HG02938 (cell line): ENCODE results near the gene ADAM10.

Experiments
- ATAC-seq: cut with Tn5 transposase; IDR thresholded peaks from one replicate; pipeline ENCODE4 v1.9.1; 2021; ENCODE audit warnings: mild to moderate bottlenecking, moderate library complexity; ENCODE audit not compliant: unreplicated experiment

The ADAM10 gene

DNA sequence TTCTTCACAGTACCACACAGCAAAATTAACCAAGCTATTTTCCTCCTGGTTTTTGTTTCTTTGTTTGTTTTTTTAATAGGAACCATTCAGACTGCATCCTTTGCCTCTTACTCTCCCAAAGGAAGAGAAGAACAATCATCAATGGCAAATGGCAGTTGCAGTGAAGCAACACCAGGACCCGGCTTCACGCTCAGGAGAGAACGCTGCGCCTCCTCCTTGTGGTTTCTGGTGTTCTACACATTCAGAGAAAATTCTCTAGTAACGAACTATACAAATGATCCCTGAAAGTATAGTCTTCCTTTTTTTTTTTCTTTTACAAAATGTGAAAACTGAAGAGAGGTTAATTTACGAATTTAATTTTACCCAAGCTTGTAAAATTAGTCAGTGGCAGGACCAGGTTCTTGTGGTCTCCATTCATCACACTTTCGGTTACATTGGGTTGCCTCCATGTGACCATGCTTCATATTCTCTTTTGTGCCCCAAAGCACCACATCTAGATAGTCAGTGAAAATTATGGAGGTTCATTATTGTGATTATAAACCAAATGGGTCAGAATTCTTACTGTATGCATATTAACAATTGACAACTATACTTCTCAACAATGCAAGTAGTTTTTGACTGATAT is 11.0 kb upstream of the ADAM10 start:
- no peak for ATAC-seq

DNA sequence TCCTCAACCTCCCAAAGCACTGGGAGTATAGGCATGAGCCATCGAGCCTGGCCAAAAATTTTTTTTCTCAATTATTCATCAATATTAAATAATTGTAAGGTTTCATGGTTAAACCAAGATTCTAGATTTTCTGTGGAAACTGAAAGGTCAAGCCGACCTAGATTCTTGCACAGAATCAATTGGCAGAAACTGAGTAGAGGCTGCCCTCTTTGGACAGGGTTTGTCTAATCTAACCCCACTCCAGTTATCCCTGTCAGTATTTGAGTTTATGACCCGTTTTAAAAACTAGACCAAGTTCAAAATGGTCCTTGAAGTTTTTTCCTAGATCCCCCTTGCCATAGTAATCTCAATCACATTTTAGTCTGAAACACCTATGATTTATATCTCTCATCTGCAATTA is 8.6 kb upstream of the ADAM10 start:
- ATAC-seq = no peak

DNA sequence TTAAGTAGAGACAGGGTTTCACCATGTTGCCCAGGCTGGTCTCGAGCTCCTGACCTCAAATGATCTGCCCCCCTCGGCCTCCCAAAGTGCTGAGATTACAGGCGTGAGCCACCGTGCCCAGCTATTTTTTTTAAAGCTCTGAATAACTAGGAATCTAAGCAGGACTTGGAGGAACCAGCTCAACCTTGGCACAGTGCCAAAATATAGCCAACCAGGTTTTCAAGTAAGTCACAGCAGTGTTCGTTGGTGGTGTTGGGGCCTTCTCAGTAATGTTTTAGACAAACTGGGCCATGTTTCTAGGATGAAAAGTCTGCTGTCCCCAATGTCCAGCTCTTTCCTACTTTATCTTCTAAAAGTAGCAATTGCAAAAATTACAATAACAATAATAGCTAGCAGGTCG is 6.4 kb upstream of the ADAM10 start:
- no peak for ATAC-seq

DNA sequence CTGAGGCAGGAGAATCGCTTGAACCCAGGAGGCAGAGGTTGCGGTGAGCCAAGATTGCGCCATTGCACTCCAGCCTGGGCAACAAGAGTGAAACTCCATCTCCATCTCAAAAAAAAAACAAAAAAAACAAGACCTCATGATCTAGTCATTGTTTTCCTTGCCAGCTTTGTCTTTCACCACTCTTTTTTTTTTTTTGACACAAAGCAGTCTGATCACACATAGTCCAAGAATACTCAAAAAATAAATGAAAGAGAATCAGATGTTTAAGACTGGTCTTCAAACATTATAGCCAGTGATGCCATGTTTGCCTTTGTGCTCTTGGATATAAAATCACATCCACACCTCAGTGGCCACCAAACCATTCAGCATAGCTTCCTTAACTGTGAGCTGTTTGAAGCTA is 5.8 kb upstream of the ADAM10 start:
- ATAC-seq = no peak

DNA sequence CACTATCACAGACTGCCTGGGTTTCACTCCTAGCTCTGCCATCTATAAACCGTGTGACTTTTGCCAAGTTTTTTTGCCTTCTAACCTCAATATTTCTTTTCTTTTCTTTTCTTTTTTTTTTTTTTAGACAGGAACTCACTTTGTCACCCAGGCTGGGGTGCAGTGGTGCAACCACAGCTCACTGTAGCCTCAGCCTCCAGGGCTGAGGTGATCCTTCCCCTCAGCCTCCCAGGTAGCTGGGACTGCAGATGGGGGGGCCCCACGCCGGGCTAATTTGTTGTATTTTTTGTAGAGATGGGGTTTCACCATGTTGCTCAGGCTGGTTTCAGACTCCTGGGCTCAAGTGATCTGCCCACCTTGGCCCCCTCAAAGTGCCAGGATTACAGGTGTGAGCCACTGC is 3.2 kb upstream of the ADAM10 start:
- ATAC-seq = no peak

DNA sequence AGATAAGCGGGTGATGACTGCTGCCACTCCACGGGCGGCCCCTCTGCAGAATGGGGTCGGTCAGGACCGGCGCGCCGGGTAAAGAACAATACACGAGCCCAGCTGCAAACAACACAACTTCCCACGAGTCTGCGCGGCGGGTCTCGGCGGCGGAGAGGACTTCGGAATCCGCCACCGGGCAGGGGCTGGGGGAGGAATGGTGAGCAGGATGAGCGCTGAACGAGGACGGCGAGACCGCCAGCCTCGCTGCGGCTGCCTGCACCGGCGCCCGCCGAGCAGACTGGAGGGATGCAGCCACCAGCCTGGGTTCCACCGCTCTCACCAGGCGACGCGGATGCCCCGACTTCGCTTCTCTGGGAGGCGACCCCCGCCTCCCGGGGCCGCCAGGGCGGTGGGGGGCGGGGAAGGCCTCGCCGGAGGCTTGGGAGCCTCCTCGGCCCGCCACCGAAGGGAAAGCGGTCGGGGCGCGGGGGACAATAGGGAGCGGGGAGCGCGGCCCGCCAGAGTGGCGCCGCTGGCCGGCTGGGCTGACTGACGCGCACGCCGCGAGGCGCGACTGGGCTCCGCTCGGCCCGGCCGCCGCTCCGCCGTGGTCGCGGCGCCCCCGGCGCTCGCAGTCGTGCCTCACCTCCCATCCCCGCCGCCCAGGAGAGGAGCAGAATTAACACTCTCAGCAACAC is 515 bp downstream of the ADAM10 start:
- peak; percentile 32 for ATAC-seq

DNA sequence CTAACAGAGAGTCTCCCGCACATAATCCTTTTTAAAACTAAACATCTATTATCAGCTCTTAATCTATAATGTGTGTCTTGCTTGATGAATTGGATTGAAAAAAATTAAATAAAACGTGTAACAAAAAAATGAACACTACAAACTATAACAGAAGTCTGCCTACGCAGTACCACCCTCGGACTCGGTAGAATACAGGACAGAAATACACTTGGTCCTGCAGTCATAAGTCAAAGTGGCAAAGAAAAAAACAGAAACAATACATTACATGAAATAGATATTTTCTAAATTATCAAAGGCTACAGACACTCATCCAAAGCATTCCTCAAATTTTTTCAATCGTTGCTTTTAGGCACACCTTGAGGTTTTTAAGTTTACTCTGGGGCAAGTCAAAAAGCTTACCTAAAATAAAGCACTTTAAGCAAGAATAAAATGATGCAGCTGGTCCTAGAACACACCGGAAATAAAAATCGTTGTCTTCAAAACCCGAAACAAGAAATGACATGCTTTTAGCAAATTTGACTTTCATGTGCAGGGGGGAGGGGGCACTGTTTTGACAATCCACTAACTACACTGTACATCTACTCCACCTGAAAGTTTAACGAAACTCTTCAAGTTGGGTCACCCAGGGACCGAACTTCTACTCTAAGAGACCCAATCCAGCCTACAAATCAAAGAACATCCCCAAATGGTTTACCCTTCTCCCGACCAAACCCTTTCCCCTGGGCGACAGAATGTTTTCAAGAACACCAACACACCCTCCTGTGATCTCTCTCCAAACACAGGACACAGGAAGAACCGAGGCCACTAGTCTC is 1.3 kb downstream of the ADAM10 start:
- ATAC-seq = no peak

DNA sequence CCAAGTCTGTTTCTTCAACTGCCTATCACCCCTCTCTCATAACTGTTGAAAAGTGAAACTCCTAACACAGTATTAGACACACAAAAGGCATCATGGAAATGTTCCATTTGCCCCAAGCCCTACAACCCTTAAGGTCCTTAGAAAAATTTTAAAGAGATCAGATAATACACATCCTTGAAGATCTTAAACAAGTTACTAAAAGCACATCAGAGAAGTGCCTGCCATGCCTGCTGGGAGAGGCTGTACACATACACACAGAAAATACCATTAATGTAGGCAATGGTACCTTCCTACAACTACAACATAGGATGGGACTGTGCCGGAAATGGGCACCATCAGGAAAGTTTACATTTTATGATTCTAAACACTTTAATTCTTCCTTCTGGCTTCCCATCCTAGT is 3.3 kb downstream of the ADAM10 start:
- ATAC-seq = no peak

DNA sequence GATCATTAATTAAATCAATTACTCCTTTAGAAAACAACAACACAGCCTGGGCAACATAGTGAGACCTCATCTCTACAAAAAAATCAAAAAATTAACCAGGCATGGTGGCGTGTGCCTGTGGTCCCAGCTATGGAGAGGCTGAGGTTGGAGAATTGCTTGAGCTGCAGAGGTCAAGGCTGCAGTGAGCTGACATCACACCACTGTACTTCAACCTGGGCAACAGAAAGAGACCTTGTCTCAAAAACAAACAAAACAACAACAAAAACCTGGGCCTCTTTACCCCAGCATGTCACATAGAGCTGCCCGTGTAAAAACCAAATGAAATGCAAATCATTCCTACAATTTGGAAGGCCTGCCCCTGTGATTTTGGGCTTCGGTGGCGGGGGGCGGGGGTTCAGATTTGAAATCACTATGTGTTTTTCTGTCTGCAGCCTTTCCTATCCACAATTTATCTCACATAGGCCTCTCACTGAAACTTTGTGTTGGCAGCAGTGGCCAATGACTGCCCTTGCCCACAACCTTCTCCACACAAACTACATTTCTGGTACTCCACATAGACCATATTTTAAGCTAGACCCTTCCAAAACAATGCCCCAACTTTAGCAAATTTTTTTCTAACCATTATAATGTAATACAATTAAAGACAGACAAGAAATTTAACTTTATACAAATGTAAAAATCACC is 6.5 kb downstream of the ADAM10 start:
- no peak for ATAC-seq

DNA sequence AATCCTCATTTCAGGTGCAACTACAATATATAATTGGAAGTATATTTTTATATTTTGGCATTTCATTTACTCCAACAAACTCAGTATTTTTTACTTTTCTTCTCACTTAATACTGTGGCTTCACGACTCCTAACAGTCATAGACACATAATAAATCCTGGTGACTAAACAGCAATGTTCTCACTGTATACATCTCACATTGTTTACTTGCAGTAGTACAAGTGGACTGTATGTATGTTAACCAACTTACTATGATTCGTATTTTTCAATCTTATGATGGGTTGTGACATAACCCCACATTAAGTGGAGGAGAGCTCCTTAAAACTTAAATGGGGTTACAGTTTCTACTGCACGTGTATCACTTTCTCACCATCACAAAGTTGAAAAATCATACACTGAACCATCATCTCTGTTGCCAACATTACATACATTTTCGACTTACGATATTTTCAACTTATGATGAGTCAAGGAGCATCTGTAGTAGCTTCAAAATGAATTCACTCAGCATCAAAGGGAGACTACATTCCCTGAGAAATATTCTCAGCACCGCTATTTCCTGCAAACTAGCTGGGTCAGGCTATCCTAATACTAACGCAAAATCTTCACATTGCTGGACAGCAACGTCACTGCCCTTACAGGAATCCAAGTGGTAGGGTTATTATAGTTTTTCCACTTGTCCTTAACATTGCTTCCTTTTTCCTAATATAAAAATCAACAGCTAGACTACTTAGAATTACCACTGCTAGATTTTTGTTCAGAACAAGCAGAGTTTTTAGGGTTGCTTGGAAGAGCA is 7.3 kb downstream of the ADAM10 start:
- ATAC-seq = no peak

DNA sequence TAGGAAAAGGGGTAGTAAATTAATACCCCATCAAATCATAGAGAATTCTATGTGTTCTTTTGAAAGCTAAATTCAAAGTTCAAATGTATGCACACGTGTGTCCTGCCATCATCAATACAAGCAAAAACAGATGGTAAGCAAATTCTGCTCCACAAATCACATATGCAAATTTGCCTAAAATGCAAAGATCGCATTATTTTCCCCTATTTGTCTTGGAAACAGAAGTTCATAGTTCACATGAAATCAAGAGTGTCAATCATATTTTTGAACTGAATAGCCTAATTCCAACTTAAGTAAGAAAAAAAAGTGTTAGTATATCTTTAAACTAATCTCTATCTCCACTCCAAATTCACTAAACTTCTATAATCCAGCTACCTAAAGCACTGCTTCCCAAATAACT is 8.5 kb downstream of the ADAM10 start:
- no peak for ATAC-seq

DNA sequence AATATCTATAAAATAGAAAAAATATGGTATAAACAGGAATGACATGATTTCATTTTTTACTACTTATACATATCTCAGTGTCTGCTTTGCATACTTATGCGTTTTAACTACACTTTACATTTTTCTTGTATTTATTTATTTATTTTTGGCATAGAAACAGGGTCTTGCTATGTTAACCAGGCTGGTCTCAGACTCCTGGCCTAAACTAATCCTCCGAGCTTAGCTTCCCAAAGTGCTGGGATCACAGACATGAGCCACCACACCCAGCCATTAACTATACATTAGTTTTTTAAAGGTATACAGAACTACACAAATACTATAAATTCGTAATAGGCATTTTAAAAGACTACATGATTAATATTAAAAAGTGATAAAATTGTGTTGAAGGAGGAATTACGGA is 9.1 kb downstream of the ADAM10 start:
- ATAC-seq = no peak

DNA sequence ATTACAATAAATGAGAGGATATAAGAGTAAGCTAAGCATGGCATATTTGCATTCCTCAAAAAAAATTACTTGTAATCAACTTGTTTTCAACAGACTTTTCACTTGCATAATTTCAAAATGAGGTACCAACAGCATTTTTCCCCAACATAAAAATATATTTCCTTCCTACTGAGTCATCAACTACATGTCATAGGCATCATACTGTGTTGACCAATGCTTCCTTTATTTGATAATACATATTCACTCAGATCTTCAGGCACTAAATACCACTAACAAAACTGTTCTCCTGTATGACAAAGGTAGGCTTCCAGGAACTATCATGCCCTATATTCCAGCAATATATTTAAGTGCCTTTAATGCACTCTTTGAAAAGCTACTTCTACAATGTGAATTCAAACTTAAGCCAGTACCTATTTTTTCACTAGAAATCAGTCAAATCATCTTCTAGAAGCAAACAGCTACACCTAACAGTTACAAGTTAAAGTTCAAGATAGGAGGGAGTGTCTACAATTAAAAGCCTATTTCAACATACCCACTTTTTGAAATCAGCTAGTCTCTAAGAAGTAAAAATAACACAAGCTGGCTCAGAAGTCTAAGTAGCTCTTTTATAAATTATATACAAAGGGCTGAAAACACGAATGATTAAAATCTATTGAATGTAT is 11.3 kb downstream of the ADAM10 start:
- no peak for ATAC-seq

DNA sequence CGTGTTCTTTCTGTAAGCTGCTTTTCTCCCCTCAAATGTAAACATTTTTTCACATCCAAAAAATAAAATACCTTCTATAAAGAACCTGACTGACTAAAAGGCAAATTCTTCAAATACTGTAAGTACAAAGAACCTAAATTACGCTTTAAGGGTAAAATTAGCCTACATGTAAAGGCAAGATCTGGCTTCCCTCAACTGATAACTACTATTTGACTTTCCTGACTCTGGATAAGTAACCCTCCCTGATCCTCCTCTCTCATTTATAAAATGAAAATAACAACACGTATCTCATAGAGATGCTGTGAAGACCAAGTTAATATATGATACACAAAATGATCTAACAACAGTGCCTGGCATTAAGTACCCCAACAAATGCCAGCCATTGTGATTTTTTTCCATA is 12.2 kb downstream of the ADAM10 start:
- ATAC-seq = no peak

DNA sequence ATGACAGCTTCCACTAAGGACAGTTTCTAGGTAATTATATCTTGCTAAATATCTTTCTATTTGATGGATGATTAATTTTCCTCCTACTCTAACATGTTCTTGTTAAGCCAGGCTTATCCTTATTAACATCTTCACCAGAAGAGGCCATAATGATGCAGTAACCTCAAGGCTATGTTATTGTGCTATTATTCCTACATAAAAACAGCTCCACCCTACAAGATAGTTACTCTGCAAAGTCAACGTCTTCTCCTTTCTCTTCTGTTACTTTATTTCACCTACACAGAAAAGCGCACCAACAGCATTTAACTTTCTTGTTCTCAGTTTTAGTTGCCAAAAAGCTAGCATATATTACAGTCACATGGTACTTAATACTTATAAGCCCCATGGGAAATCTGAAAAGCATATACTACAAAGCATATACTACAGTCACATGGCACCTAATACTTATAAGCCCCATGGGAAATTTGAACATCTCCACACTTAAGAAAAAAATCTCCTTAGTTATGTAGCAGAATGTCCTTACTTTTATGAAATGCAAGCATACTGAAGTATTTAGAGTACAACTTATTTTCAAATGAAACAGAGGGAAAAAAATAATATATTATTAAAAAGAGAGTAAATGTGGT is 13.4 kb downstream of the ADAM10 start:
- no peak for ATAC-seq

DNA sequence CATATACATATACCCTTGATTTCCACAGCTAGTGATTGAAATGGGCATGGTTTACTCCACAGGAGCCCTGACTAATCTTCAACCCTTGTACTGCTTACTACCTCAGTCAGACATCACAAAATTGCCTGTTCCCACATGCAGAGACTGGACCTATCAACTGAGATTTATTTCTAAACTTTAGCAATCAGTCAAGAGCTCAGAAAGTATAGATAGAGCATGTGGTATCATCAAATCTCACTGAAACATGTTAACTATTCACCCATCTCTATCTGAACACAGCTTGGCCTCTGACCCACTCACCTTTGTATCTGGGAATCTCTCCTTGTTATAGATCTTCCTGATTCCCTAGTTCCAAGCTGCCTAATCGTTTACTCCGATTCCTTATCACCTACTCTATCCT is 14.6 kb downstream of the ADAM10 start:
- no peak for ATAC-seq

DNA sequence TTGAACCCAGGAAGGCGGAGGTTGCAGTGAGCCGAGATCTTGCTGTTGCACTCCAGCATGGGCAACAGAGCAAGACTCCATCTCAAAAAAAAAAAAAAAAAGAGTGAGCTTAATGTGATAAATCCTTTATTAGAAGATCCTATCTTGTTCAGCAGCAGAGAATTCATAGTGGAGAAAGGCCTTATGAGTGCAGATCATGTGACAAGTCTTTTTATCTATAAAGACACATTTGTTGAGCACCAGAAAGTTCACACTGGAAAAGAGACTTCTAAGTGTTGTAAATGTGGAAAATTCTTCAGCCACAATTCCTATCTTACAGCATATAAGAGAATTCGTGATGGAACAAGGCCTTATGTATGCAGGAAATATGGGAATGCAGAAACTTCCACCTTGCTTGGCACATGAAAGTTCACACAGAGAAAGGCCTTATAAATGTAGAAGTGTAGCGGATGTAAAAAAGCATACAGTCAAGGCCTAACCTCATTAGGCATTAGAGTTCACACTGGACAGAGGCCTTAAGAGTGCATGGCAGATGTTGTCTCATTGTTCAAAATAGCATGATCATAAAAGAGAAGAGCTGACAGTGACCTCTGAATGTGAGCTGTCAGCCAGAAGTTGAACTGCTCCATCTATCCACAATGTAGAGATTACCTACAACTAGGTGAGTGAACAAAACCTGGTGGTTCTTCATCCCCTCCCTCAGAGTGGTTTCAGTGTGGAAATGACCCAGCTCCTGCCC is 16.7 kb downstream of the ADAM10 start:
- ATAC-seq = no peak

DNA sequence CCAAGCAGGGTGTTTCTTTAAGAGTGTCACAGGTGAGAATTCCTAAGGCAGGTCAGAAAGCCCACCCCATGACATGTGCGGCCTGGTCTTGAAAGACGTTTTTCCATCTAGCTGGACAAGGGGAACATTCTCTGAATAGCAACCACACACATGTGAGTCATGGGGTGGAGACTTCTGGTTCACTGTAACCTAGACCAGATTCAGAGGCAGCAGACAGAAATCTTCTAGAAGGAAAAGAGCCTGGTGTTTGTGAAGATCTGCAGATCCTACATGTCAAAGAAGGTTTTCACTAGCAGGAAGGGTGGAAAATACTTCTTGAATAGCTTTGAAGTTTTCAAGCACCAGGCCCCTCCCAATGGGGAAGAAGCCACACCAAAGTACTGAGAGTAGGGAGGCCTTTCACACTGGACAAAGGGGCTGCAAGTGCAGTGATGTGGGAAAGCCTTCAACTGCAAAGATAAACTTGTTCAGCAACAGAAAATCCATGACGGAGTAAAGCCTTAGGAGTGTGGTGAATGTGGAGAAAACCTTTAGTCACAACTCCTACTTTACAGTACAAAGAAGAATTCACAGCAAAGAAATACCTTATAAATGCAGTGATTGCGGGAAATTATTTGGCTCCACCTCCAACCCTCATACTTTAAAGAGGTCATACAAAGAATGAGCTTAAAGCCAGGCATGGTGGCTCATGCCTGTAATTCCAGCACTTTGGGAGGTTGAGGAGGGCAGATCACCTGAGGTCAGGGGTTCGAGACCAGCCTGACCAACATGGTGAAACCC is 17.6 kb downstream of the ADAM10 start:
- no peak for ATAC-seq
